ENCODE data around the gene SLC30A7. TPM values are rescaled to one million over a fixed set of nuclear protein-coding genes. Genes with fewer than 3 reads are reported as not detected.

The SLC30A7 gene
- total and polyA plus RNA-seq, 7 experiments from 2014 or later: 9.0 to 44.5 (median 32.1) TPM

DNA sequence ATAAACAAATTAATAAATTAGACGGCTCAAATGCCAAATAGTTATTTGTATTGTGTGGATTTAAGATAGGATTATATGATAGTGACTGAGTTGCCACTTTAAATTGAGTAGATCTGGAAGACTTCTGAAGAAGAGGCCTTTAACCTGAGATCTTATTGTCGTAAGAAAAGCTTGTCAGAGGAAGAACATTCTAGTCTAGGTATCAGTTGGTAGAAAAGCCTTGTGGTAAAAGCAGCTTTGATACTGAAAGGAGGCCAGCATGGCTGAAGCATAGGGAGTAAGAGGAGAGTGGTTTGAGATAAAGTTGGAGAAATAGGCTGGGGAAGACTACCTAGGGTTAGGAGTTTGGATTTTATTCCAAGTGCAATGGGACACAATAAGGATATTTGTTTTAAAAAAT lies 29.1 kb downstream of the SLC30A7 start:
- no peaks in the 10 kb centered on the region for H3K27me3 Mint-ChIP-seq
- no peak overlapping the region for H3K4me3 ChIP-seq (ENCODE audit: low read length)
- no peaks in the 10 kb centered on the region for H3K27me3 ChIP-seq (ENCODE audit: control insufficient read depth in 2 of 2, insufficient read depth in 2 of 2, low read length in 2 of 2)
- no peaks in the 10 kb centered on the region for H3K9me3 ChIP-seq (ENCODE audit: control insufficient read depth in 2 of 3, low read length in 3 of 3)
- H3K36me3 ChIP-seq (ENCODE audit: control insufficient read depth in 2 of 3, insufficient read depth in 3 of 3, low read length in 3 of 3): peaks cover 0 to 3% (median 0%) of the 10 kb centered on the region in 3 experiments
- peak overlapping the region in 9 of 10 donors; percentile 18 to 70 (median 45) for H3K4me3 Mint-ChIP-seq
- peaks cover 0 to 7% (median 0%) of the 10 kb centered on the region in 11 donors for H3K9me3 Mint-ChIP-seq
- peaks cover 65 to 71% of the 10 kb centered on the region in 2 donors for H3K4me1 ChIP-seq (ENCODE audit: control insufficient read depth in 2 of 2, insufficient read depth in 2 of 2, low read length in 2 of 2)
- H3K36me3 Mint-ChIP-seq: peaks cover 7 to 29% (median 15%) of the 10 kb centered on the region in 5 donors
- peak overlapping the region in 1 of 9 donors; percentile 53 for H3K27ac Mint-ChIP-seq
- ATAC-seq (no peak), DNase-seq (peak in 5 of 9 donors; percentile 36 to 54 (median 46))
- peak overlapping the region; percentile 74 for H3K27ac ChIP-seq (ENCODE audit: low read depth, low read length)
- CTCF ChIA-PET: interaction anchor here (0.6 to 7.8 kb wide), 4 partner anchors 56 to 429 kb away, joined by 3 to 88 read pairs (median 4); no protein-coding TSS in a partner anchor
- POLR2A ChIA-PET: interaction anchor here (0.7 to 10.1 kb wide), 11 partner anchors 11 to 362 kb away, joined by 3 to 231 read pairs (median 5); partner anchors contain the start of genes S1PR1 and SLC30A7
- intact Hi-C loops (cut with micrococcal nuclease): loop anchor here in 1 of 2 donors (10.0 kb wide), 1 partner anchor 640 kb away; no protein-coding TSS in a partner anchor
- H3K4me1 Mint-ChIP-seq: peaks cover 18 to 50% (median 29%) of the 10 kb centered on the region in 7 donors

DNA sequence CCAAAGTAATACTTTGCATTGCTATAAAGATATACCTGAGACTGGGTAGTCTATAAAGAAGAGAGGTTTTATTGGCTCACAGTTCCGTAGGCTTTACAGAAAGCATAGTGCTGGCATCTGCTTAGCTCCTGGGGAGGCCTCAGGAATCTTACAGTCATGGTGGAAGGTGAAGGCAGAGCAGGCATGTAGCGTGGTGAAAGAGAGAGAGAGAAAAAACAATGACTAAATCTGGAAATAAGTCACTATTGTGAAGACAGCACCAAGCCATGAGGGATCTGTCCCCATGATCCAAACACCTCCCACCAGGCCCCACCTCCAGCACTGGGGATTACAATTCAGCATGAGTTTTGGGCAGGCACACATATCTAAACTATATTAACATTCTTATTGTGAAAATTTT lies 30.4 kb downstream of the SLC30A7 start:
- peak overlapping the region; percentile 74 for H3K27ac ChIP-seq (ENCODE audit: low read depth, low read length)
- peaks cover 7 to 30% (median 15%) of the 10 kb centered on the region in 5 donors for H3K36me3 Mint-ChIP-seq
- ChIA-PET POLR2A (interaction anchor here (0.8 to 10.1 kb wide), 10 partner anchors 9 to 384 kb away, joined by 3 to 231 read pairs (median 9); partner anchors contain the start of gene S1PR1), CTCF (interaction anchor here (1.1 to 7.8 kb wide), 5 partner anchors 16 to 432 kb away, joined by 3 to 88 read pairs (median 10); partner anchors contain the start of gene S1PR1)
- DNase-seq (no peak), ATAC-seq (no peak)
- peaks cover 23 to 56% (median 30%) of the 10 kb centered on the region in 7 donors for H3K4me1 Mint-ChIP-seq
- H3K27me3 ChIP-seq (ENCODE audit: control insufficient read depth in 2 of 2, insufficient read depth in 2 of 2, low read length in 2 of 2): no peaks in the 10 kb centered on the region
- H3K9me3 ChIP-seq (ENCODE audit: control insufficient read depth in 2 of 3, low read length in 3 of 3): no peaks in the 10 kb centered on the region
- peak overlapping the region in 6 of 10 donors; percentile 15 to 48 (median 36) for H3K4me3 Mint-ChIP-seq
- peaks cover 0 to 7% (median 0%) of the 10 kb centered on the region in 11 donors for H3K9me3 Mint-ChIP-seq
- intact Hi-C loops (cut with micrococcal nuclease): loop anchor here (2.0 to 10.0 kb wide), 3 partner anchors 187 to 639 kb away; no protein-coding TSS in a partner anchor
- peaks cover 75 to 77% of the 10 kb centered on the region in 2 donors for H3K4me1 ChIP-seq (ENCODE audit: control insufficient read depth in 2 of 2, insufficient read depth in 2 of 2, low read length in 2 of 2)
- H3K27me3 Mint-ChIP-seq: no peaks in the 10 kb centered on the region
- H3K36me3 ChIP-seq (ENCODE audit: control insufficient read depth in 2 of 3, insufficient read depth in 3 of 3, low read length in 3 of 3): no peaks in the 10 kb centered on the region
- peak overlapping the region in 1 of 9 donors; percentile 73 for H3K27ac Mint-ChIP-seq
- peak overlapping the region; percentile 1 for H3K4me3 ChIP-seq (ENCODE audit: low read length)

DNA sequence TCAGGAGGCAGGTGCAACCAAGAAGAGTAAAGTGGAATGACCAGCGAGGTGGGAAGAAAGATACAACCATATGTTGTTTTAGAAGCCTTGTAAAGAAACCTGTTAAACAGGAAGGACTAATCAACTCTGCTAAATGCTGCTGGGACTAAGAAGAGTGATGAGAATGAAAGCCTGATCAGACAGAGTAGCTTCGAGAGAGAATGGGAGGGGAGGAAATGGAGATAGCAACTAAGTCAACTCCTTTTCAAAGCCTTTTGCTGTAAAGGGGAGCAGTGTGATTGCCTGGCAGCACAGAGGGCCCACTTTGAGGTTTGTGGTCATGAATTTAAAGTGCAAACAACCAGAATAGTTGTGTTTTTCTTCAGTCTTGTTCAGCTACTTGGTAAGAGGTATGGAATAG lies 31.4 kb downstream of the SLC30A7 start:
- peak overlapping the region; percentile 74 for H3K27ac ChIP-seq (ENCODE audit: low read depth, low read length)
- DNase-seq (peak in 7 of 9 donors; percentile 76 to 91 (median 86)), ATAC-seq (peak; percentile 96)
- no peaks in the 10 kb centered on the region for H3K27me3 ChIP-seq (ENCODE audit: control insufficient read depth in 2 of 2, insufficient read depth in 2 of 2, low read length in 2 of 2)
- H3K9me3 ChIP-seq (ENCODE audit: control insufficient read depth in 2 of 3, low read length in 3 of 3): no peaks in the 10 kb centered on the region
- no peaks in the 10 kb centered on the region for H3K36me3 ChIP-seq (ENCODE audit: control insufficient read depth in 2 of 3, insufficient read depth in 3 of 3, low read length in 3 of 3)
- Mint-ChIP-seq H3K4me3 (no peak overlapping the region), H3K9me3 (peaks cover 0 to 10% (median 4%) of the 10 kb centered on the region in 11 donors), H3K27me3 (no peaks in the 10 kb centered on the region), H3K27ac (no peak overlapping the region), H3K4me1 (peaks cover 23 to 60% (median 36%) of the 10 kb centered on the region in 7 donors), H3K36me3 (peaks cover 7 to 36% (median 20%) of the 10 kb centered on the region in 5 donors)
- H3K4me1 ChIP-seq (ENCODE audit: control insufficient read depth in 2 of 2, insufficient read depth in 2 of 2, low read length in 2 of 2): peaks cover 76 to 84% of the 10 kb centered on the region in 2 donors
- peak overlapping the region; percentile 15 for H3K4me3 ChIP-seq (ENCODE audit: low read length)
- intact Hi-C loops (cut with micrococcal nuclease): loop anchor here (1.0 to 10.0 kb wide), 13 partner anchors 15 to 638 kb away; partner anchors contain the start of gene DPH5 (in 1 of the 2)
- CTCF ChIA-PET: interaction anchor here (0.6 to 7.8 kb wide), 10 partner anchors 14 to 489 kb away, joined by 3 to 88 read pairs (median 4); partner anchors contain the start of genes DPH5 and S1PR1
- POLR2A ChIA-PET: interaction anchor here (0.7 to 10.1 kb wide), 32 partner anchors 10 to 383 kb away, joined by 3 to 231 read pairs (median 4); partner anchors contain the start of genes EXTL2 and S1PR1

DNA sequence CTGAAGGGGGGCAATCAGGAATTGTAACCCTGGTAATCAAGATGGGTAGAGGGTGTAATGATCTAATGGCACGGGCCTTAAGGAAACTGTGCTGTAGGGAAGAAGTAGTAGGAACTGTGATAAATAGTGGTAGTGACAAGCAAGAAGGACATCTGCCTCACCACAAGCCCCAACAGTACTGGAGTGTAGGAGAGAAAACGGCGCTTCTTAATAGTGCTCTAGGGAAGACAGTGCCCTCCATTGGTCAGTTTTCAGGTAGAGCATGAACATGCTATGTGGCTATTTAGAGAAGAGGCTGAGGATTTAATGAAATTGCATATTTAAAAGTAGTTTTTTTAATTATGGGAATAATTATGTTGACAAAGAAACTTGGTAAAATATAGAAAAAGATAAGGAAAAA lies 32.2 kb downstream of the SLC30A7 start:
- intact Hi-C loops (cut with micrococcal nuclease): loop anchor here in 1 of 2 donors (2.0 to 10.0 kb wide), 2 partner anchors 43 to 637 kb away; no protein-coding TSS in a partner anchor
- Histone ChIP-seq H3K27me3 (ENCODE audit: control insufficient read depth in 2 of 2, insufficient read depth in 2 of 2, low read length in 2 of 2) (no peaks in the 10 kb centered on the region), H3K27ac (ENCODE audit: low read depth, low read length) (peak overlapping the region; percentile 74), H3K4me3 (ENCODE audit: low read length) (peak overlapping the region; percentile 15), H3K4me1 (ENCODE audit: control insufficient read depth in 2 of 2, insufficient read depth in 2 of 2, low read length in 2 of 2) (peaks cover 76 to 84% of the 10 kb centered on the region in 2 donors), H3K36me3 (ENCODE audit: control insufficient read depth in 2 of 3, insufficient read depth in 3 of 3, low read length in 3 of 3) (no peaks in the 10 kb centered on the region), H3K9me3 (ENCODE audit: control insufficient read depth in 2 of 3, low read length in 3 of 3) (no peaks in the 10 kb centered on the region)
- H3K27me3 Mint-ChIP-seq: no peaks in the 10 kb centered on the region
- CTCF ChIA-PET: interaction anchor here (0.7 to 7.8 kb wide), 8 partner anchors 96 to 359 kb away, joined by 3 to 88 read pairs (median 6); partner anchors contain the start of genes DPH5 and S1PR1
- peaks cover 0 to 17% (median 4%) of the 10 kb centered on the region in 11 donors for H3K9me3 Mint-ChIP-seq
- ATAC-seq: peak; percentile 30
- peaks cover 26 to 61% (median 39%) of the 10 kb centered on the region in 7 donors for H3K4me1 Mint-ChIP-seq
- peaks cover 4 to 40% (median 26%) of the 10 kb centered on the region in 5 donors for H3K36me3 Mint-ChIP-seq
- H3K4me3 Mint-ChIP-seq: no peak overlapping the region
- POLR2A ChIA-PET: interaction anchor here (0.9 to 10.1 kb wide), 26 partner anchors 10 to 382 kb away, joined by 3 to 231 read pairs (median 6); partner anchors contain the start of genes EXTL2 and S1PR1
- peak in 1 of 9 donors; percentile 9 for DNase-seq
- H3K27ac Mint-ChIP-seq: no peak overlapping the region

DNA sequence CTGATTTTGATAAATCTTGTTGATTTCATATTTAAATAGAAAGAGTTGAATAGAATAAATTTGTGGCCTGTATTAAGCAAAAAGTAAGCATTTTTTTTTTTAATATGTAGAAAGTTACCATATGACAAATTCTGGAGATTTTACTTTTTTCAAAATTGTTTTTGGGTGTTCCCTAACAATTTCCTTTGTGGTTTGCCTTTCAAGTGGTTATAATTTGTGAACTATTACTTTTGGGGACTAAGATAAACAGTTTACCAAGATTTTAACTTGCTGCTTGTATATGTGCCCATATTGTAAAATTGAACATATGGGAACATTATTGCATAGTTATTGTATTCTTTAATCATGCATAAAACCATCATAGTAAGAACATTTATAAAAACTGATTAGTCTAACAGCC lies 34.6 kb downstream of the SLC30A7 start:
- Mint-ChIP-seq H3K27ac (peak overlapping the region in 8 of 9 donors; percentile 40 to 96 (median 88)), H3K36me3 (peaks cover 6 to 47% (median 32%) of the 10 kb centered on the region in 5 donors), H3K27me3 (no peaks in the 10 kb centered on the region), H3K4me3 (peak overlapping the region in 9 of 10 donors; percentile 30 to 81 (median 74)), H3K4me1 (peaks cover 27 to 66% (median 54%) of the 10 kb centered on the region in 7 donors), H3K9me3 (peaks cover 0 to 23% (median 9%) of the 10 kb centered on the region in 11 donors)
- Histone ChIP-seq H3K4me3 (ENCODE audit: low read length) (peak overlapping the region; percentile 17), H3K4me1 (ENCODE audit: control insufficient read depth in 2 of 2, insufficient read depth in 2 of 2, low read length in 2 of 2) (peaks cover 64 to 66% of the 10 kb centered on the region in 2 donors), H3K36me3 (ENCODE audit: control insufficient read depth in 2 of 3, insufficient read depth in 3 of 3, low read length in 3 of 3) (no peaks in the 10 kb centered on the region), H3K27ac (ENCODE audit: low read depth, low read length) (peak overlapping the region; percentile 48), H3K9me3 (ENCODE audit: control insufficient read depth in 2 of 3, low read length in 3 of 3) (no peaks in the 10 kb centered on the region), H3K27me3 (ENCODE audit: control insufficient read depth in 2 of 2, insufficient read depth in 2 of 2, low read length in 2 of 2) (no peaks in the 10 kb centered on the region)
- ChIA-PET POLR2A (interaction anchor here (0.8 to 10.1 kb wide), 12 partner anchors 12 to 354 kb away, joined by 3 to 231 read pairs (median 4); partner anchors contain the start of gene S1PR1), CTCF (interaction anchor here (1.4 to 2.0 kb wide), 4 partner anchors 11 to 358 kb away, joined by 3 to 12 read pairs (median 10); no protein-coding TSS in a partner anchor)
- intact Hi-C loops (cut with micrococcal nuclease): no loop called here
- ATAC-seq (no peak), DNase-seq (peak in 7 of 9 donors; percentile 13 to 72 (median 55))

DNA sequence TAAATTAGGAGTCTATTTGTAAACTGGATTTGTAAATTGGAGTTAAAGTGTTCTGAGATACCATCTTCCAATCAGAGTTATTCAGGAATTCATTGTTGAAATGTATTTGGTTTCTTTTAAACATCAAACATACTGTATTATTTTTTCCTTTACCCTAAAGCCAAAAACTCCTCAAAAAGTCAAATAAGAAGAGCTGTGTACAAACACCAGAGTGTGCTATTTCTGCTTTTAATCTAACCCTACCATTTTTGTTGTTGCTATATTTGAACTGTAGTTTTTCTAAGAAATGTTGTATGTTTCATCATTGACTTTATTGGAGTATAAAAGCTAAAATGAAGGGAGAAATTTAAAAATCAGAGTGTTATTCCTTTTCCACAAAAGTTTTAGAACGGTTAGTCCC lies 35.8 kb downstream of the SLC30A7 start:
- Mint-ChIP-seq H3K4me1 (peaks cover 25 to 75% (median 62%) of the 10 kb centered on the region in 7 donors), H3K9me3 (peaks cover 0 to 28% (median 9%) of the 10 kb centered on the region in 11 donors), H3K36me3 (peaks cover 6 to 46% (median 43%) of the 10 kb centered on the region in 5 donors), H3K27ac (peak overlapping the region in 7 of 9 donors; percentile 80 to 96 (median 88)), H3K4me3 (peak overlapping the region in 6 of 10 donors; percentile 8 to 81 (median 58)), H3K27me3 (no peaks in the 10 kb centered on the region)
- DNase-seq (no peak), ATAC-seq (no peak)
- intact Hi-C loops (cut with micrococcal nuclease): no loop called here
- ChIA-PET POLR2A (interaction anchor here (0.7 to 2.7 kb wide), 10 partner anchors 11 to 362 kb away, joined by 3 to 26 read pairs (median 4); partner anchors contain the start of genes S1PR1 and SLC30A7), CTCF (interaction anchor here (0.8 to 1.6 kb wide), 4 partner anchors 10 to 359 kb away, joined by 3 to 10 read pairs (median 4); no protein-coding TSS in a partner anchor)
- peak overlapping the region; percentile 48 for H3K27ac ChIP-seq (ENCODE audit: low read depth, low read length)
- H3K4me3 ChIP-seq (ENCODE audit: low read length): peak overlapping the region; percentile 14
- peaks cover 51 to 54% of the 10 kb centered on the region in 2 donors for H3K4me1 ChIP-seq (ENCODE audit: control insufficient read depth in 2 of 2, insufficient read depth in 2 of 2, low read length in 2 of 2)
- no peaks in the 10 kb centered on the region for H3K36me3 ChIP-seq (ENCODE audit: control insufficient read depth in 2 of 3, insufficient read depth in 3 of 3, low read length in 3 of 3)
- H3K27me3 ChIP-seq (ENCODE audit: control insufficient read depth in 2 of 2, insufficient read depth in 2 of 2, low read length in 2 of 2): no peaks in the 10 kb centered on the region
- no peaks in the 10 kb centered on the region for H3K9me3 ChIP-seq (ENCODE audit: control insufficient read depth in 2 of 3, low read length in 3 of 3)

Data from naive thymus-derived CD4-positive, alpha-beta T cell (primary cell).